ENCODE results near the gene TMCO6.

GRCh38 chr5:140637371-140638100 is 1.7 kb upstream of the TMCO6 start:
- TF ChIP-seq CTCF (IDR thresholded peaks at IDR 0.05 in 8 of 11, conservative IDR thresholded peaks at IDR 0.05 in 3 of 11) (no peak), POLR2AphosphoS5 (IDR thresholded peaks at IDR 0.05) (no peak), POLR2A (IDR thresholded peaks at IDR 0.05) (no peak)
